Esophagus muscularis mucosa (tissue), 4 donors: ENCODE data around the gene ELOB.

ENCODE experiments used
- CTCF ChIP-seq, 3 experiments: fragments of 200-600 bp in 2 of 3; fragments of 450-650 bp in 1 of 3; sonication (generic) in 2 of 3; IDR thresholded peaks; one replicate each; pipeline ENCODE4 v1.5.1; 2017 to 2019; ENCODE audit warnings: antibody characterized with exemption in 3 of 3, mild to moderate bottlenecking in 2 of 3, moderate library complexity in 1 of 3
- EP300 ChIP-seq: sonication (generic); formaldehyde crosslinking; IDR thresholded peaks from one replicate; pipeline ENCODE4 v1.6.1; 2017; ENCODE audit warnings: antibody characterized with exemption
- POLR2A ChIP-seq: fragments of 450-650 bp; IDR thresholded peaks from one replicate; pipeline ENCODE4 v1.6.1; 2017; ENCODE audit warnings: antibody characterized with exemption, moderate library complexity, mild to moderate bottlenecking, low read depth
- POLR2AphosphoS5 ChIP-seq, 2 donors: sonication (generic); formaldehyde crosslinking; IDR thresholded peaks; one replicate each; pipeline ENCODE4 v1.6.1; 2017; ENCODE audit warnings: antibody characterized with exemption in 2 of 2

DNA sequence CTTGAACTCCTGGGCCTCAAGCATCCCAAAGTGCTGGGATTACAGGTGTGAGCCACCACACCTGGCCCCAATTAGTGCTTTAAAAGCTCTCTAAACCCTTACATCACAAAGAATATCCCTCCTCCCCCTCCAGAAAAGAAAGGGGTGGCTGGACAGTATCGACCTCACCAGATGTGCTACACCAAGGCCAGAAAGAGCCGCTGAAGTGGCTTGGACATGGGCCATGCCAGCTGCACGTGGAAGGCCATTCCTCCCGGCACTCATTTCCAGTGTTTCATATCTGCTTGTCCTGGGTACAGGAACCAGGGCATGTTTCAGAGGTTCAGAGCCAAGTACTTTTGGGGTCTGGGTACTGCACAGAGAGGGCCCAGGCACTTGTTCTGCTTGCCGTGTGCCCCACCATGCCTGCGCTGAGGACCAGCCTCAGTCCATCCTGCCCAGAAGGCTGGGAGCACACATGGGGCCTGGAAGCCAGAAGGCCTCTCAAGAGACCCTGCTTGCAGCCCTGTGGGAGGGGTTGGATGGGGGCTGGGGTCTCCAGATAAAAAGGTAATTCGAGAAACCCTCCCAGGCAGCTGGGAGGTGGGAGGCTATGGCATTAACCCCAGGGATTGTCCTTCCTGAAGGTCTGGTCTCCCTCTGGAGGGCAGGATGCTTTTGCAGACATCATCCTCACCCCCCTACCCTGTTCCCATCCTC lies 28.2 kb downstream of the ELOB start:
- TF ChIP-seq CTCF (IDR thresholded peaks at IDR 0.05): no peak
- TF ChIP-seq POLR2A: no peak
- no peak for TF ChIP-seq POLR2AphosphoS5 (IDR thresholded peaks at IDR 0.05)
- no peak for TF ChIP-seq EP300
